Subcutaneous adipose tissue (tissue), 4 donors: ENCODE results near the gene MST1. TPM values are rescaled to one million over a fixed set of nuclear protein-coding genes. Genes with fewer than 3 reads are reported as not detected.

Experiments
- CTCF ChIP-seq: fragments of 450-650 bp; IDR thresholded peaks from one replicate; pipeline ENCODE4 v1.5.1; 2016; ENCODE audit warnings: low read depth, mild to moderate bottlenecking, control low read depth, antibody characterized with exemption, moderate library complexity
- total RNA-seq, 4 donors: library from RNA; depleted of rRNA; stranded (reverse); fragments of >200 nt; gene quantifications; one replicate each; pipeline ENCODE4 v1.1.0, GENCODE V29; 2016

Gene MST1
- total RNA-seq, 4 donors from 2014 or later: 2.1 to 11.5 (median 8.2) TPM

- no peak for TF ChIP-seq CTCF
Measured at GRCh38 chr3:49699281-49699979, 10.2 kb upstream of the MST1 start.

GRCh38 chr3:49683162-49683561 is 6.1 kb downstream of the MST1 start:
- TF ChIP-seq CTCF: no peak

GRCh38 chr3:49681543-49681942 is 7.7 kb downstream of the MST1 start:
- TF ChIP-seq CTCF: no peak

GRCh38 chr3:49681232-49681522 is 8.1 kb downstream of the MST1 start:
- no peak for TF ChIP-seq CTCF

GRCh38 chr3:49680493-49681231 is 8.6 kb downstream of the MST1 start:
- no peak for TF ChIP-seq CTCF

- TF ChIP-seq CTCF: no peak
Measured at GRCh38 chr3:49675912-49676311, 13.4 kb downstream of the MST1 start.

- no peak for TF ChIP-seq CTCF
Measured at GRCh38 chr3:49674497-49674983, 14.7 kb downstream of the MST1 start.
